Brain microvascular endothelial cell (primary cell): ENCODE results near the gene VAMP1.

ENCODE experiments used
- DNase-seq: peaks from one replicate; pipeline ENCODE4 v3.0.0-alpha.2; 2020
- H3K27ac ChIP-seq: fragments of 250-450 bp; sonication (Bioruptor Pico); 2 replicates; pipeline ENCODE4 v1.5.1; 2020; ENCODE audit warnings: mild to moderate bottlenecking, moderate library complexity
- H3K27me3 ChIP-seq: fragments of 250-450 bp; sonication (Bioruptor Pico); replicated peaks from 2 replicates; pipeline ENCODE4 v1.5.1; 2020; ENCODE audit warnings: mild to moderate bottlenecking
- H3K36me3 ChIP-seq: fragments of 250-450 bp; sonication (Bioruptor Pico); replicated peaks from 2 replicates; pipeline ENCODE4 v1.5.1; 2020; ENCODE audit warnings: mild to moderate bottlenecking
- H3K4me3 ChIP-seq: 2 replicates; pipeline ENCODE4 v1.5.1; 2011; ENCODE audit warnings: low read depth, mild to moderate bottlenecking, control low read depth, low read length, moderate library complexity
- CTCF ChIP-seq: IDR thresholded peaks from 2 replicates; pipeline ENCODE4 v1.5.1; 2011; ENCODE audit warnings: low read depth, mild to moderate bottlenecking, moderate library complexity, low read length, control low read depth, inconsistent platforms; ENCODE audit errors: missing control alignments
- in situ Hi-C: cut with HindIII; loops from 2 replicates; pipeline ENCODE4 v1.10.0; 2017; ENCODE audit warnings: low sequenced_read_pairs, low pct_ligation_motif_present

The VAMP1 gene

DNA sequence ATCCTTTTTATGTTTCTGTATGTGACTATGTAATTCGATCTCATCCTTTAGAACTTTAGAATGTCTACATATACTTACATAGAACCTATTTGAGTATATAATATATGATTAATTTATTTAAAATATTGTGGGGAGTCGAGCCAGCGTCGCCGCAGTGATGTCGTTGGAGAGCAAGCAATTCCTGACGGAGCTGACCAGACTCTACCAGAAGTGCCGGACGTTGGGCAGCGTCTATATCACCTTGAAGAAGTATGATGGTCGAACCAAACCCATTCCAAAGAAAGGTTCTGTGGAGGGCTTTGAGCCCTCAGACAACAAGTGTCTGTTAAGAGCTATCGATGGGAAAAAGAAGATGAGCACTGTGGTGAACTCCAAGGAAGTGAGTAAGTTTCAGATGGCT lies 32.1 kb downstream of the VAMP1 start:
- H3K27ac ChIP-seq, result no peak overlapping the region
- H3K4me3 ChIP-seq, result no peak overlapping the region
- in situ Hi-C loops, result no loop called here
- no peak for TF ChIP-seq CTCF
- no peaks in the 10 kb centered on the region for H3K27me3 ChIP-seq
- no peaks in the 10 kb centered on the region for H3K36me3 ChIP-seq
- DNase-seq, result no peak

DNA sequence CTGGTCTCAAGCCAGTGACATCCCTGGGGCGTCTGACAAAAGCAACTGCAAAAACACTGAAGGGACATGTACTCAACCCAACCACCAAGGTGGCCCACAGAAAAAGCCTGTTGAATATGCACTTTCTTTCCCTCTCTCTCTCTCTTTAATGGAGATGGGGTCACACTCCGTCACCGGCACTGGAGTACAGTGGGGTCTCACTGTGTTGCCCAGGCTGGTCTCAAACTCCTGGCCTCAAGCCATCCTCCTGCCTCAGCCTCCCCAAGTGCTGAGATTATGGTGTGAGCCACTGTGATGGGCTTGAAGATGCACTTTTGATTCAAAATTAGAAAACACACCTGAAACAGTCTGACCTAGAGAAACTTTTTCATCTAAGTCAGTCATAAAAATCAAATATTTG lies 32.9 kb downstream of the VAMP1 start:
- H3K4me3 ChIP-seq, result no peak overlapping the region
- DNase-seq, result no peak
- H3K27me3 ChIP-seq, result no peaks in the 10 kb centered on the region
- H3K36me3 ChIP-seq, result no peaks in the 10 kb centered on the region
- no peak for TF ChIP-seq CTCF
- in situ Hi-C loops, result no loop called here
- H3K27ac ChIP-seq, result no peak overlapping the region

DNA sequence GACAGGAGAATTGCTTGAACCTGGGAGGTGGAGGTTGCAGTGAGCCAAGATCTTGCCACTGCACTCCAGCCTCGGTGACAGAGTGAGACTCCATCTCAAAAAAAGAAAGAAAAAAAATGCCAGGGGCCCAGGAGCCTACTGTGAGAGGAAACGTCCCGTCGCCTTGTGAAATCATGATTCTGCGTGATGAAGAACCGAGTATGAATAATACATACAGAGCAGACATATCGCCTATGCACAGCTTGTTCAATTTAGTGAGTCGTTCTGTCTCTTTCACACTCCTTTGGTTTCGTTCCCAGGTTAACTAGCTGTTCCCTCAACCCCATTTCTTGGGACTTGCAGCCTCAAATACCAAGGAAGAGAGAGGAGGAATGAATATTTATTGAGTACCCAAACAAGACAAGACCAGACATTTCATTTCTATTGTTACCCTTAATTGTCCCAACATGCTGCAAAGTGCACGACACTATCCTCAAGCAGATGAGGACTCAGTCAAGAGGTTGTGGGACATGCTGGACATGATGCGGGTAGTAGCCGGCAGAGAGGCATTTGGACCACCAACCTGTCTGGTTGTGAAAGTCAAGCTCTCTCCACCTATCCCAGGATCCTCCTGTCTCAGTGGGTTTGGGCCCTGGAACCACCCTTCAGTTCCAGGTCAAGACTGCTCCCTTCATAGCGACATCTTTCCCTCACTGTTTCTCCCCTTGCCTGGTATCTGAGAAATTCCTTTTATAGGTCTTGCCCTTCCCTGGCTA lies 34.3 kb downstream of the VAMP1 start:
- Histone ChIP-seq H3K27me3 (no peaks in the 10 kb centered on the region), H3K36me3 (no peaks in the 10 kb centered on the region), H3K4me3 (no peak overlapping the region), H3K27ac (no peak overlapping the region)
- no peak for TF ChIP-seq CTCF
- DNase-seq, result no peak
- in situ Hi-C loops, result no loop called here

DNA sequence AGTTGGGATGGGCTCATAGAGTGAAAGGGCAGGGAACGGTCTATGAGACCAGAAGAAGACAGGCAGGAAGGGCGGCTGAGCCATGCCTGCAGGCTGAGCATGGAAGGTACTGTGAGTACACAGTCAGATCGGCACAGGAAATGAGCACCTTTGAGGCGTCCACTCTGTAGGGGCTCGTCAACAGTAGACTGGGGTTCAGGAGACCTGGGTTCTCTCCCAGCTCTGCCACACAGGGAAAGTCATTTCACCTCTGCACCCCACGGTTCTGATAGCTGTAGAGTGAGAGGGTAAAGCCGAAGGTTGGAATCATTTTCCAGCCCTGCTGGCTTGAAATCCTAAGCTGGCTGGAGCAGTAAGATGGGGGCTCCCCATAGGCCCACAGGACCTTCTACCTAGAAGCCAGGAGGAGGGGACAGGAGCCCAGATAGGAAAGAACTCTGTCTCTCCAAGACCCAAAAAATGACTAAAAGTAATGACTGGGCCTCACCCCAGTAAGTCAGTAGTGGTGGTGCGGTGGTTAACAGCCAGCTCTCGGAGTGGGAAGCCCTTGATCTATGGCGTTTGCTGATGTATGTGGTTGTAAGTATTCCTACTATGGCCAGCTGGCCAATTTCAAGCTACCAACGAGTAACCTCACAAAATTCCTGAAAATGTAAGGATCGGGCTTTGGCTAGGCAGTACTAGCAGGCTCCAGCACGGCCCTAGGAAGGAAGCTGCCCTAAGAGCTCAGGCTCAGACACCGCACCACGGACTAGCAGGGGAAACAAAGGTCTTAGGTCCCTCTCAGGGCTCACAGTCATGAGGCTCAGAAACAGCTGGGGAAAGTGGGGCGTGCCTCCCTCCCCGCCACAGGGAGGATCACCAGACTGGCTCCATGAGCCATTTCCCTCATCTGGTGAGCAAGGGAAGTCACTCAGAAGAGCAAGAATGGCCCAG lies 36.0 kb downstream of the VAMP1 start:
- Histone ChIP-seq H3K36me3 (no peaks in the 10 kb centered on the region), H3K27me3 (no peaks in the 10 kb centered on the region), H3K4me3 (no peak overlapping the region), H3K27ac (no peak overlapping the region)
- no peak for DNase-seq
- in situ Hi-C loops, result no loop called here
- no peak for TF ChIP-seq CTCF

DNA sequence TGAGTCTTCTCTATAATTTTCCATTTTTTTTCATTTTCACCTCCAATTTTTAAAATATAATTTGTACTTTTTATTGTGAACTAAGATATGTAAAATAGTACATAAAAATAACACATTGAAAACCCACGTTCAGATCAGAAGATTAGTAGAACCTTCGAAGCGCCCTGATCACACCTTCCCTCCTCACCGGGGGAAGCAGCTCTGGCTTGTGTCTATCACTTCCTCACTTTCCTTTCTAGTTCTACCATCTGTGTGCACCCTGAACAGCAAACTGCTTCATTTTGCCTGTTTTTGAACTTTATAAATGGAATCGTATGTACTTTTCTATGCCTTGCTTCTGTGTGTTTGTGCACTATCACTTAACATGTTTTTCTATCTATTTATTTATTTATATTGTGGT lies 37.5 kb downstream of the VAMP1 start:
- Histone ChIP-seq H3K27me3 (no peaks in the 10 kb centered on the region), H3K36me3 (no peaks in the 10 kb centered on the region), H3K27ac (no peak overlapping the region), H3K4me3 (no peak overlapping the region)
- in situ Hi-C loops, result no loop called here
- no peak for TF ChIP-seq CTCF
- no peak for DNase-seq
